Astrocyte (in vitro differentiated cells and primary cell): ENCODE data around the gene OR10A5. TPM values are rescaled to one million over a fixed set of nuclear protein-coding genes. Genes with fewer than 3 reads are reported as not detected.

ENCODE experiments used
- DNase-seq: peaks from one replicate; pipeline ENCODE4 v3.0.0-alpha.2; 2010; ENCODE audit warnings: low read depth
- FAIRE-seq: peaks from 2 replicates; lab custom pipeline; 2011; peaks lifted over from hg19 to GRCh38; lab: Jason Lieb, UNC
- H2AFZ ChIP-seq: 2 replicates; pipeline ENCODE4 v1.6.0; 2012; ENCODE audit warnings: low read depth, low read length, inconsistent platforms
- H3K27ac ChIP-seq: 2 replicates; pipeline ENCODE4 v1.5.1; 2011; ENCODE audit warnings: low read depth, low read length, inconsistent platforms
- H3K27me3 ChIP-seq: 2 replicates; pipeline ENCODE4 v1.6.0; 2011; ENCODE audit warnings: low read length, inconsistent platforms; ENCODE audit not compliant: insufficient read depth
- H3K36me3 ChIP-seq: 2 replicates; pipeline ENCODE4 v1.5.1; 2011; ENCODE audit warnings: low read length, inconsistent platforms; ENCODE audit not compliant: insufficient read depth
- H3K4me1 ChIP-seq: 2 replicates; pipeline ENCODE4 v1.5.1; 2011; ENCODE audit warnings: low read length, inconsistent platforms; ENCODE audit not compliant: insufficient read depth
- H3K4me2 ChIP-seq: 2 replicates; pipeline ENCODE4 v1.6.0; 2012; ENCODE audit warnings: low read length, inconsistent platforms
- H3K4me3 ChIP-seq: 2 replicates; pipeline ENCODE4 v1.5.1; 2011; ENCODE audit warnings: low read depth, mild to moderate bottlenecking, low read length, inconsistent platforms; ENCODE audit not compliant: insufficient read depth
- H3K79me2 ChIP-seq: 2 replicates; pipeline ENCODE4 v1.6.0; 2012; ENCODE audit warnings: mild to moderate bottlenecking, low read length, inconsistent platforms; ENCODE audit not compliant: insufficient read depth
- H3K9ac ChIP-seq: 2 replicates; pipeline ENCODE4 v1.6.0; 2012; ENCODE audit warnings: mild to moderate bottlenecking, low read length, inconsistent platforms
- H3K9me3 ChIP-seq: 2 replicates; pipeline ENCODE4 v1.5.1; 2012; ENCODE audit warnings: low read depth, mild to moderate bottlenecking, low read length, inconsistent platforms; ENCODE audit not compliant: insufficient read depth
- H4K20me1 ChIP-seq: 2 replicates; pipeline ENCODE4 v1.6.0; 2012; ENCODE audit warnings: low read length, inconsistent platforms; ENCODE audit not compliant: insufficient read depth
- H3K27ac Mint-ChIP-seq: one replicate; pipeline ENCODE4 v1.8.0; 2021; ENCODE audit warnings: mild to moderate bottlenecking, mixed read lengths; ENCODE audit not compliant: unreplicated experiment
- H3K27me3 Mint-ChIP-seq: one replicate; pipeline ENCODE4 v1.8.0; 2021; ENCODE audit warnings: low read depth, mixed read lengths; ENCODE audit not compliant: unreplicated experiment
- H3K36me3 Mint-ChIP-seq: one replicate; pipeline ENCODE4 v1.8.0; 2021; ENCODE audit warnings: low read depth, mixed read lengths; ENCODE audit not compliant: unreplicated experiment
- H3K4me1 Mint-ChIP-seq: one replicate; pipeline ENCODE4 v1.8.0; 2021; ENCODE audit warnings: low read depth, mixed read lengths; ENCODE audit not compliant: unreplicated experiment
- H3K4me3 Mint-ChIP-seq: one replicate; pipeline ENCODE4 v1.8.0; 2021; ENCODE audit warnings: mild to moderate bottlenecking, moderate library complexity, mixed read lengths; ENCODE audit not compliant: unreplicated experiment
- H3K9me3 Mint-ChIP-seq: one replicate; pipeline ENCODE4 v1.8.0; 2021; ENCODE audit warnings: mild to moderate bottlenecking, mixed read lengths; ENCODE audit not compliant: unreplicated experiment
- CTCF ChIP-seq: IDR thresholded peaks from 2 replicates; pipeline ENCODE4 v1.5.1; 2011; ENCODE audit warnings: low read depth, mild to moderate bottlenecking, inconsistent platforms, low read length, moderate library complexity; ENCODE audit not compliant: insufficient read depth
- EZH2 ChIP-seq: IDR thresholded peaks from 2 replicates; pipeline ENCODE4 v1.6.1; 2012; ENCODE audit warnings: mild to moderate bottlenecking, low read length, inconsistent platforms; ENCODE audit not compliant: insufficient read depth
- total RNA-seq: library from RNA; stranded (reverse); gene quantifications from 2 replicates; pipeline ENCODE4 v1.2.1, GENCODE V29; 2021

The OR10A5 gene
- total RNA-seq, 1 donor from 2014 or later: not detected

- Histone ChIP-seq H2AFZ (no peak overlapping the region), H3K27me3 (no peaks in the 10 kb centered on the region), H4K20me1 (no peaks in the 10 kb centered on the region), H3K4me3 (no peak overlapping the region), H3K36me3 (no peaks in the 10 kb centered on the region), H3K9me3 (no peaks in the 10 kb centered on the region), H3K79me2 (no peaks in the 10 kb centered on the region), H3K4me2 (no peak overlapping the region), H3K9ac (no peak overlapping the region), H3K27ac (no peak overlapping the region), H3K4me1 (no peaks in the 10 kb centered on the region)
- no peaks in the 10 kb centered on the region for H3K9me3 Mint-ChIP-seq
- no peak overlapping the region for H3K27ac Mint-ChIP-seq
- DNase-seq (no peak), FAIRE-seq (no peak)
- no peaks in the 10 kb centered on the region for H3K27me3 Mint-ChIP-seq
- TF ChIP-seq CTCF: no peak
- no peak for TF ChIP-seq EZH2
- no peaks in the 10 kb centered on the region for H3K4me1 Mint-ChIP-seq
- H3K36me3 Mint-ChIP-seq: no peaks in the 10 kb centered on the region
- H3K4me3 Mint-ChIP-seq: no peak overlapping the region
Observed at GRCh38 chr11:6828103-6828502, 17.4 kb upstream of the OR10A5 start.

DNA sequence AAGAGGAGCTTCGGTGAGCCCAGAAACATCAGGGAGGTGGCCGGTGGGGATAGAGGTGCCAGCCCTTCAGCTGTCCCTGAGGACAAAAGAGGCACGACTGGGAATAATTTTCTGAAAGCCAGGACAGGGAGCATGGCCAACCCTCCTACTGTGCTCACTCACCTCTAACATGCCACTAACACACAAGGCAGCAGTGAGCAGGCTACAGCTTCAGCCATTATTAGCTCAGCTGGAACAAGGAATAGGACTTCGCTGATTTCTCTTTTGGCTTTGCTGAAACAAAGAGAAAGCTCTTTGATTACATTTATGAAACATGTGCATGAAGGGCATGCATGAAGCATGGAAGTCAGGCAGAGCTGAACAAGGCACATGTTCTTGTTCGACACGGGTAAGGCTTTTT, 12.1 kb upstream of the OR10A5 start:
- no peak overlapping the region for H3K27ac ChIP-seq
- no peaks in the 10 kb centered on the region for H3K27me3 ChIP-seq
- no peaks in the 10 kb centered on the region for H4K20me1 ChIP-seq
- TF ChIP-seq EZH2 (no peak), CTCF (no peak)
- no peak overlapping the region for H3K9ac ChIP-seq
- no peak overlapping the region for H3K4me3 Mint-ChIP-seq
- H3K4me1 Mint-ChIP-seq: no peaks in the 10 kb centered on the region
- H3K36me3 Mint-ChIP-seq: no peaks in the 10 kb centered on the region
- H2AFZ ChIP-seq: no peak overlapping the region
- no peaks in the 10 kb centered on the region for H3K36me3 ChIP-seq
- no peaks in the 10 kb centered on the region for H3K27me3 Mint-ChIP-seq
- no peaks in the 10 kb centered on the region for H3K79me2 ChIP-seq
- H3K4me3 ChIP-seq: no peak overlapping the region
- H3K9me3 Mint-ChIP-seq: no peaks in the 10 kb centered on the region
- H3K4me1 ChIP-seq: no peaks in the 10 kb centered on the region
- no peak for DNase-seq
- H3K4me2 ChIP-seq: no peak overlapping the region
- H3K27ac Mint-ChIP-seq: no peak overlapping the region
- FAIRE-seq: no peak
- H3K9me3 ChIP-seq: no peaks in the 10 kb centered on the region

DNA sequence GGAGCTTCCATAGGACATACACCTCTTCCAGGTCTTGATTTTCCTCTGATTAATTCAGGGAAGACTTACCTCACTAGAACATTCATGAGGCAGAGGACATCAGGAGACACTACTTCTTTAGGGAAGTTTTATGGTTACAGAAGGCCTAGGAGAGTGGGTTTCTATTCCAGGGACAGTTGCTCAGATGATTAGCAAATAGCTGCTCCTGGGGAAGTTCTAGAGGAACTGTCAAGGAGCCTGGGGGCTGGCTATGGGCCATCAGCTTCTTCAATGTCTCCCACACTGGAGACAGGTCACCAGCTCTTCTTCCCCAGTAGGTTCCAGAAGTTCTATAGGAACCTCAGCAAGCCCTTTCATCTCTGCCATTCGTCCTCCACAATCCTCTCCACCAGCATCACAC, 11.5 kb upstream of the OR10A5 start:
- H2AFZ ChIP-seq: no peak overlapping the region
- no peaks in the 10 kb centered on the region for H3K36me3 ChIP-seq
- no peak overlapping the region for H3K4me3 ChIP-seq
- TF ChIP-seq CTCF: no peak
- TF ChIP-seq EZH2: no peak
- no peaks in the 10 kb centered on the region for H3K4me1 ChIP-seq
- no peaks in the 10 kb centered on the region for H3K27me3 Mint-ChIP-seq
- H3K9me3 ChIP-seq: no peaks in the 10 kb centered on the region
- H3K27ac Mint-ChIP-seq: no peak overlapping the region
- H3K9me3 Mint-ChIP-seq: no peaks in the 10 kb centered on the region
- FAIRE-seq: no peak
- no peak overlapping the region for H3K27ac ChIP-seq
- no peaks in the 10 kb centered on the region for H3K36me3 Mint-ChIP-seq
- DNase-seq: no peak
- no peaks in the 10 kb centered on the region for H3K27me3 ChIP-seq
- no peak overlapping the region for H3K4me2 ChIP-seq
- no peaks in the 10 kb centered on the region for H3K79me2 ChIP-seq
- H3K9ac ChIP-seq: no peak overlapping the region
- H4K20me1 ChIP-seq: no peaks in the 10 kb centered on the region
- no peaks in the 10 kb centered on the region for H3K4me1 Mint-ChIP-seq
- H3K4me3 Mint-ChIP-seq: no peak overlapping the region
